ENCODE results near the gene IGF2BP3. TPM values are rescaled to one million over a fixed set of nuclear protein-coding genes. Genes with fewer than 3 reads are reported as not detected.

IGF2BP3 gene
- polyA plus RNA-seq, 6 donors from 2014 or later = 0.35 to 1.8 (median 0.75) TPM; not detected in 1

DNA sequence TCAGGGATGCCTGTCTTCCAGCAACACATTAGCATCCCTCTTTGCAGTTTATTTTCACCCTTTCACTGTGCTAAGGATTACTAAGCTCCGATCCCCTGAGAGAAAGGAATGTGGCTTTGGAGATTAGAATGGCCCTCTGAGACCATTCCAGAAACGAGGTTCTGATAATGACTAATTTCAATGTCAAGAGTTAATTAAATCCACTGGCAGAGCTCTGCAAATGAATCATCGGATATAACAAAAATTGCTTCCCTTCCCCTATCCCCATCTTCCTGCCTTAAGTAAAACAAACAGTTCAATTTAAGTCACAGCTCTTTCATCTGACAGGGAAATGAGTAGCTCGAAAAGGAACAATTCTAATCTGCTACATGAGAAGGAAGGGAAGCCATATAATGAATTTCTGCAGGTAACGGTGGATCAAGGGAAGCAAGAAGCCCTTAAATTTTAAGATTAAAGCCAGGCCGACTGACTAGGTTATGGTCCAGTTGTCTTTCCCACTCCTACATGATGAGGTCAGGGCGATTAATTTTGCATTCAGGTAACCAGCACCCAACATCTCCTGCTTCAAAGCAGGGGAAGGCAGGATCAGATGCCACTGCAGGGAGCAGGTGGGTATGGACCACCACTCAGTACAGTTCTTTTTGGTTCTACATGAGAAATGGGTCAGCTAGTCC is 120.7 kb downstream of the IGF2BP3 start:
- no peak for DNase-seq
- no peaks in the 10 kb centered on the region for H3K36me3 Mint-ChIP-seq
- H3K4me3 Mint-ChIP-seq = no peak overlapping the region
- no peaks in the 10 kb centered on the region for H3K27me3 Mint-ChIP-seq
- H3K4me1 Mint-ChIP-seq = peaks cover 25 to 30% (median 26%) of the 10 kb centered on the region in 3 donors
- H3K27ac Mint-ChIP-seq = no peak overlapping the region
- no peaks in the 10 kb centered on the region for H3K9me3 Mint-ChIP-seq
- no peak for ATAC-seq (ENCODE audit: low read depth in 2 of 2)

DNA sequence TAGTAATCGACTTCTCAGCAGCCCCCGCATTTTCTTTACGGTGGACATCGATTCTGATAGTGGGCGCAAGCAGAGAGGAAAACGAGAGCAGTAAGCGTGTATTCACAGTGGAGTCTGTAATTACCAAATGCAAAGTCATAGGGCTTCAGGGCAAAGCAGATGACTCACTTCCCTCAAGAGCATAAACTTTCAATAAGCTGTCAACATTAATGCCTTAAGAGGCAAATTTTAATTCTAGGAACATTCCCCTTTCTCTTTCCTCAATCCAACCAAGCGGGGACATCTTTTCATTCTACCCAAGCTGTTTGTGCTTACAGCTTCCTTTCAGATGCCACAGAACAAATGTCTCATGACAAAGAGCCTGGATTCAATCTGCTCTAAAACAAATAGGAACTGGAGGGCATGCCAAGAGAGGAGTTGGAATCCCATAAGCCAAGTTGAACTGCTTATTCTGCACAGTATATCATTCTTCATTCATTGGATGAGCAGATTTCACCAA is 122.6 kb downstream of the IGF2BP3 start:
- Mint-ChIP-seq H3K27ac (peak overlapping the region in 4 of 6 donors; percentile 25 to 87 (median 68)), H3K36me3 (no peaks in the 10 kb centered on the region), H3K27me3 (no peaks in the 10 kb centered on the region), H3K9me3 (no peaks in the 10 kb centered on the region), H3K4me1 (peaks cover 25 to 30% (median 26%) of the 10 kb centered on the region in 3 donors), H3K4me3 (peak overlapping the region; percentile 30 to 94 (median 84))
- no peak for DNase-seq
- ATAC-seq (ENCODE audit: low read depth in 2 of 2) = no peak

DNA sequence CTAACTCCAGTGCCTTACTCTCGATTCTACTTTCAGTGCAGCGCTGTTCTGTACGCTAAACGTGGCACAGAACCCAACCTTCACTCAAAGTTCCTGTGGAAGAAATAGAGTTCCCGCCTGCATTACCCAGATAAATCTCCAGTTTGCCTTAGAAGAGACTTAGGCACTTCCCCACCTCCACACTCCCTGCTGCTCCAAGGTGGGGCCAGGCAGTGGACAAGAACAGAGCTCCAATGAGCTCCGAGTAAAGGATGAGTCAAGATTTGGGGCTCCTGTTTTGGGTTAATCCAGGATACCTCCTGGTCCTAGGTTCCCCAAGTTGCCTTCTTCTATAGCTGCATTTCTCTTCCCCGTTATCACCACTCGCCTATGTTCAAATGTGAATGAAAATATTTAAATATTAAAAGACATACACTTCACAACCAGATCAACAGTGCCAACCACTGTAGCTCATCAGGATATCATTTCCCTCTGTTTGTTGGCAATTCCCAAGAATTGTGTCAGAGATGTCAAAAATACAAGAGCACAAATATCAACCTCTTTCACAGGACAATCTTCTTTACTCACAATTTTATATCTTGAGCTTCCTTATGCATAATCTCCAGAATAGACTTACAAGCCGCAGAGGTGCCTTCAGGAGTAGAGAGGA is 123.1 kb downstream of the IGF2BP3 start:
- peak overlapping the region; percentile 16 to 88 (median 82) for H3K27ac Mint-ChIP-seq
- no peak for ATAC-seq (ENCODE audit: low read depth in 2 of 2)
- H3K9me3 Mint-ChIP-seq = no peaks in the 10 kb centered on the region
- no peak for DNase-seq
- no peaks in the 10 kb centered on the region for H3K36me3 Mint-ChIP-seq
- H3K4me1 Mint-ChIP-seq = peaks cover 25 to 30% (median 26%) of the 10 kb centered on the region in 3 donors
- peak overlapping the region; percentile 30 to 94 (median 84) for H3K4me3 Mint-ChIP-seq
- H3K27me3 Mint-ChIP-seq = no peaks in the 10 kb centered on the region

DNA sequence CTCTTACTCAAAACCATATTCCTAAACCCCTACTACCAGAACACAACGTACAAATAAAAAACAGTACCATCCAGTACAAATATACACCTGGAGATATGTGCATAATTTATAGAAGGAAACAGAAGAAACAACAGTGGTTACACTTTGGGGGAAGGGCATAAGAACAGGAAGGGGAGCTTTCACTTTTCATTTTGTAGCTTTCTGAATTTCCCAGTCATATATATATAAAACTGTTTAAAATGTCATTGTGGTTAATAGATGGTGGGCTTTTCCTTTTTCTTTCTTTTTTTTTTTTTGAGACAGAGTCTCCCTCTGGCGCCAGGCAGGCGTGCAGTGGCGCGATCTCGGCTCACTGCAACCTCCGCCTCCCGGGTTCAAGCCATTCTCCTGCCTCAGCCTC is 124.0 kb downstream of the IGF2BP3 start:
- no peaks in the 10 kb centered on the region for H3K27me3 Mint-ChIP-seq
- no peaks in the 10 kb centered on the region for H3K9me3 Mint-ChIP-seq
- H3K4me3 Mint-ChIP-seq = peak overlapping the region; percentile 82 to 94 (median 92)
- no peaks in the 10 kb centered on the region for H3K36me3 Mint-ChIP-seq
- ATAC-seq (ENCODE audit: low read depth in 2 of 2) (peak; percentile 86 to 89), DNase-seq (peak; percentile 54)
- H3K27ac Mint-ChIP-seq = peak overlapping the region; percentile 30 to 97 (median 87)
- H3K4me1 Mint-ChIP-seq = peaks cover 25 to 30% (median 26%) of the 10 kb centered on the region in 3 donors

DNA sequence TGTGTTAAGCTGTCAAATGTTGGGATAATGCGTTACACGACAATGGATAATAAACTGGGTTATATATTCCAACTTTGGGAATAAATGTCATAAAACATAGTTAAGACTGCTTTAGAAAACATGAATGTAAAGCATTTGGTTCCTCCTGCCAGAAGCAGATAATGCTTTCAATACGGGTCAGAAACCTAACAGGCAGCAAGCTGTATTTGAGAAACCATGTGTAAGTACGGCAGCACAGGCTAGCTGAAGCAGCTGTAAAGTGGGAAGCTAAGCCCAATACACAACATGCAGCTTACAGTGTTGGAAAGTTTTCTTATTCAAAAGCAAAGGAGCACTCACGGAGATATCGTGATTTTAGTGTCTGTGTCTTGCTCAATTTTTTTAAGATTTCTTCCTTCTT is 124.7 kb downstream of the IGF2BP3 start:
- Mint-ChIP-seq H3K27ac (peak overlapping the region; percentile 30 to 97 (median 87)), H3K36me3 (no peaks in the 10 kb centered on the region), H3K9me3 (no peaks in the 10 kb centered on the region), H3K4me3 (peak overlapping the region; percentile 82 to 94 (median 92)), H3K4me1 (peaks cover 25 to 30% (median 26%) of the 10 kb centered on the region in 3 donors), H3K27me3 (no peaks in the 10 kb centered on the region)
- ATAC-seq (ENCODE audit: low read depth in 2 of 2) = peak; percentile 34 to 44
- DNase-seq = no peak

DNA sequence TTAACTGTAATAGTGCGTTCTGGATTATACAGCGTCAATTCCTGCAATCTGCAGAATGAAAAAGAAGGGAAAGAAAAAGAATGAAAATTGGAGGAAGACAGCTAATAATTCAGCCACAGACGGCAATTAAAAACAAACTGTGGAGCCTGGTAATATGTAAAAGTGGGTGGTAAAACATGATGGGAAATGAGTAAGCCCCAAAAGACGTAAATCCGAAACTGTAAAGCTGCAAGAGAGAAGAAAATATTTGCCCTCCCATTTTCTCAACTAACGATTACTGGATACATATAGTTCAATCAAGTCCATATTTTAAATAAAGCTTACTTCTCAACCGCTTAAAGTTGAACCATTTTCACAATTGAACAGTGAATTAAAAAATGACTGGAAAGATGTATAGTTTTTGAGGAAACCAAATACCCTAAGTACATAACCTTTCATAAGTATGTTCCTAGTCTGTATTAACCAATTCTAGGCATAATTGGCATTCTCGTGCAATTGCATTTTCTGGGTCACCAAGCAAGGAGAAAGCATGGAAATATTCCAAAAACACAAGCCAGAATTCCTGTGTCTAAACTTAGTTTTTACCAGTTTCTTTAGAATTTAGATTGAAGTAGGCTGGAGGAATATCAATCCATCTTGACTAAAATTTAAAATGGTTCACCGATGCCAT is 126.3 kb downstream of the IGF2BP3 start:
- DNase-seq (no peak), ATAC-seq (ENCODE audit: low read depth in 2 of 2) (no peak)
- Mint-ChIP-seq H3K9me3 (no peaks in the 10 kb centered on the region), H3K27ac (no peak overlapping the region), H3K4me1 (peaks cover 25 to 30% (median 26%) of the 10 kb centered on the region in 3 donors), H3K27me3 (no peaks in the 10 kb centered on the region), H3K36me3 (no peaks in the 10 kb centered on the region), H3K4me3 (peak overlapping the region in 1 of 8 donors; percentile 30)

DNA sequence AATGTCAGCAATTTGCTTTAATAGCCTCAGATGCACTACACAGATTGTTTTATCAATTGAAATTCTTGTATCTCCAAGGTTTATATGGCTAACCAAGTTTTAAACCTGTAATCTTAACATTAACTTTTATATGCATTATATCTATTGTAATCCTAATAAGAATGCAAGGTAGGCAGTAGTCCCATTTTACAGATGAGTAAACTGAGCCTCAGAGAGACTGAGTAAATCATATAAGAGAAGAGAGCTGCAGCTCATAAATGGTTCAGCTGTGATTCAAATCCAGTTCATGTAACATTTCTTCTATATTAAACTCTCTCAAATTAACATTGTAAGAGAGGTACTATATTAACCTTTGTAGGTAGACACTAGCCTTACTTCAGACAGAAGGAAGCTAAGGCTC is 127.2 kb downstream of the IGF2BP3 start:
- Mint-ChIP-seq H3K9me3 (no peaks in the 10 kb centered on the region), H3K4me3 (no peak overlapping the region), H3K36me3 (no peaks in the 10 kb centered on the region), H3K4me1 (peaks cover 25 to 30% (median 26%) of the 10 kb centered on the region in 3 donors), H3K27me3 (no peaks in the 10 kb centered on the region), H3K27ac (no peak overlapping the region)
- no peak for ATAC-seq (ENCODE audit: low read depth in 2 of 2)
- no peak for DNase-seq

DNA sequence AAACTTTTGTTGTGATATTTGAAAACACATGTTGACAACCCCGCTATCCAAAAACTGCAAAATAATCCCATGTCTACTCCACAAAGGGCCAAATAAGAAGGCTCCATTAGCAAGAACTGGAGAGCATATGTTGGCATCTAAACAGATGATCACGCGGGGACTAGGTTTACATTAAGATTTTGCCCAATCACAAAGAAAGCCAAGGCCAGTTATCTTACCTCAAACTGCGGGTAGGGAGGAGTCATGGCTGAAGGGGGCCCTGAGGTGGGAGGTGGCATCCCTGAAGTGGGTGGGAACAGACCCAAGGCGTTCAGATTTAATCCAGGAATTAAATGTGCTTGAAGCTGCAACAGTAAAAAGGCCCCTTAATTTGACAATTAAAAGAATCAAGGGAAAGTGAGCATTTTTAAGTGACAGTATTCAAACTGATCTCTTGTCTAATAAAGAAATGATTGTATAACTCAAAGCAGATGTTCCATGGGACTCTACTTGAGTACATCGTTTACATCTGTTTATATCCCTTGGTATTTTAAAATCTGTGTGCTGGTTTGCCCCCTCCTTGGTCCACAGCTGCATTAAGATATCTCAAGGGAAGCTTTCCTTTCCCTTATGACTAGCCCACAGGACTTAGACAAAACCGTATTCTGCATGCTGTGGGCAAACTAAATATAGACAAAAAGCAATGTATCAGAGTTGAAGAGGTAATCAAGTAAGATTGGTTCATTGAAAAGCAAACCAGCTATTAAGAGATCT is 128.3 kb downstream of the IGF2BP3 start:
- ATAC-seq (ENCODE audit: low read depth in 2 of 2) (no peak), DNase-seq (no peak)
- H3K27ac Mint-ChIP-seq = peak overlapping the region in 1 of 6 donors; percentile 24
- peak overlapping the region in 1 of 8 donors; percentile 29 for H3K4me3 Mint-ChIP-seq
- H3K9me3 Mint-ChIP-seq = no peaks in the 10 kb centered on the region
- H3K4me1 Mint-ChIP-seq = peaks cover 16 to 22% (median 17%) of the 10 kb centered on the region in 3 donors
- H3K27me3 Mint-ChIP-seq = no peaks in the 10 kb centered on the region
- no peaks in the 10 kb centered on the region for H3K36me3 Mint-ChIP-seq

DNA sequence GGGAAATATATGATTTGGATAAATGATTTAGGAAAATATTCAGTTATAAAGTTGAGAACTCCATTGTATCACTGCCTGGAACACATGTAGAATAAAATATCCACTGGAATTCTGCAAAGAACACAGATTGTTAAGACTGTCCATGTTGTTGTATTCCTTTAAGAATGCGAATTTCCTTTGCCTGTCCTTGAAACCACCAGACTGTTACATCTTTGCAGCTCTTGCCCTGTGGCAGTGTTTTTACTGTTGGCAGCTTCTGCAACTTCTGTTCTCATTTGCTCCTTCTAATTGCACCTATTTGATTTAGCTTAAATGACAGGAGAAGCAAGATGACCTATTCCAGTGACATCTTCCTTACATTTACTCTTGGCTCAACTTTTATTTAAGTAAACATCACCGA is 131.4 kb downstream of the IGF2BP3 start:
- no peak overlapping the region for H3K4me3 Mint-ChIP-seq
- H3K36me3 Mint-ChIP-seq = no peaks in the 10 kb centered on the region
- H3K27me3 Mint-ChIP-seq = no peaks in the 10 kb centered on the region
- H3K27ac Mint-ChIP-seq = no peak overlapping the region
- H3K4me1 Mint-ChIP-seq = peaks cover 2 to 7% (median 4%) of the 10 kb centered on the region in 3 donors
- DNase-seq (no peak), ATAC-seq (ENCODE audit: low read depth in 2 of 2) (no peak)
- H3K9me3 Mint-ChIP-seq = no peaks in the 10 kb centered on the region

DNA sequence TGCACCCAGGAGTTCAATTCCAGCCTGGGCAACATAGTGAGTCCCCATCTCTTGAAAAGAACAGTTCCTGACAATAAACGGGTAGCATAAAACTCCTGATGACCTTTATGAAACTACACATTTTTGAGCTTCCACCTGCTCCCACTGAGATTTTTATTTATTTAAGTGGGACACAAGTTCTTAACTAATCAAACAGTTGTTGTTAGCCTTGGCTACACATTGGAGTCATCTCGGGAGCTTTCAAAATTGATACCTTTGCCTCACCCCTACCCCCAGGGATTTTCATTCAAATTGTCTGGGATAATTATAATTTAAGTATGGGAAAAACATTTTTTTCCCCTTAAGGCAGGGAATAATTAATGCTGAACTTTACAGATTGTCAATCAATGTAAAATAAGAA is 131.9 kb downstream of the IGF2BP3 start:
- no peak for ATAC-seq (ENCODE audit: low read depth in 2 of 2)
- H3K27ac Mint-ChIP-seq = no peak overlapping the region
- no peaks in the 10 kb centered on the region for H3K27me3 Mint-ChIP-seq
- H3K4me3 Mint-ChIP-seq = no peak overlapping the region
- H3K4me1 Mint-ChIP-seq = peaks cover 2 to 7% (median 4%) of the 10 kb centered on the region in 3 donors
- no peak for DNase-seq
- H3K36me3 Mint-ChIP-seq = no peaks in the 10 kb centered on the region
- H3K9me3 Mint-ChIP-seq = no peaks in the 10 kb centered on the region

DNA sequence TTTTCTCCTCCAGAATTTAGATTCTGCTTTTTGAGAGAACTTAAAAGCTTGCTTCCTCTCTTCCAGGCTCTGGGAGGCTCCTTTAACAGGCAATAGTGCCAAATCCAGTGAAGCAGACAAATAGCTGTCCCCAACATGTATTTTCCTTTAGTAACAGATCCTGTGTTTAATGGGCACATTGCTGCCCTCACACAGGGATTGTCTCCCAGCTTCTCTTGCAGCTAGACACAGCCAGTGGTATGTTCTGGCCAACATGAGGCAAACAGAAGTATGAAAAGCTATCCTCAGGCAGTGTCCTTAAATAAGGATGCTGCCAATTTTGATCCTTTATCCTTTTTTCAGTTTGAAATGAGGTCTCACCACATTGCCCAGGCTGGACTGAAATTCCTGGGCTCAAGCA is 132.9 kb downstream of the IGF2BP3 start:
- Mint-ChIP-seq H3K4me1 (peaks cover 2 to 7% (median 4%) of the 10 kb centered on the region in 3 donors), H3K9me3 (no peaks in the 10 kb centered on the region), H3K27ac (no peak overlapping the region), H3K36me3 (no peaks in the 10 kb centered on the region), H3K27me3 (no peaks in the 10 kb centered on the region), H3K4me3 (no peak overlapping the region)
- DNase-seq (no peak), ATAC-seq (ENCODE audit: low read depth in 2 of 2) (no peak)

DNA sequence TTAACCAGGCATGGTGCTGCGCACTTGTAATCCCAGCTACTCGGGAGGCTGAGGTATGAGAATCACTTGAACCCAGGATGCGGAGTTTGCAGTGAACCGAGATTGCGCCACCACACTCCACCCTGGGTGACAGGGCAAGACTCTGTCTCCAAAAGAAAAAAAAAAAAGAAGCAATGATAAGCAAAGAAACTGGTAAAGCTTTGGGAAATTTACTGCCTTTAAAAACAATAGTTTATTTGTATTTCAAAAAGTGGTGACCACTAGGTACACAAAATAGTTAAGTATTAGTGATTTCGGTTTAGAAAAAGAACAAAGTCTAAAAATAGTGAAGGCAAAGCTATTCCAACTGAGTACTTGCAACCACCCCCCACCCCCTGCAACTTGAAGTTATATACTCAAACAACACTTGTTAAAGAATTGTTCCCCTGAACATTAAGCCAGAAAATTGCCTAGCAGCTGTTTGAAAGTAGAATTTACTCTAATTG is 133.4 kb downstream of the IGF2BP3 start:
- H3K36me3 Mint-ChIP-seq = no peaks in the 10 kb centered on the region
- no peak overlapping the region for H3K4me3 Mint-ChIP-seq
- H3K27ac Mint-ChIP-seq = no peak overlapping the region
- no peak for DNase-seq
- H3K9me3 Mint-ChIP-seq = no peaks in the 10 kb centered on the region
- H3K4me1 Mint-ChIP-seq = peaks cover 2 to 7% (median 4%) of the 10 kb centered on the region in 3 donors
- ATAC-seq (ENCODE audit: low read depth in 2 of 2) = no peak
- H3K27me3 Mint-ChIP-seq = no peaks in the 10 kb centered on the region

DNA sequence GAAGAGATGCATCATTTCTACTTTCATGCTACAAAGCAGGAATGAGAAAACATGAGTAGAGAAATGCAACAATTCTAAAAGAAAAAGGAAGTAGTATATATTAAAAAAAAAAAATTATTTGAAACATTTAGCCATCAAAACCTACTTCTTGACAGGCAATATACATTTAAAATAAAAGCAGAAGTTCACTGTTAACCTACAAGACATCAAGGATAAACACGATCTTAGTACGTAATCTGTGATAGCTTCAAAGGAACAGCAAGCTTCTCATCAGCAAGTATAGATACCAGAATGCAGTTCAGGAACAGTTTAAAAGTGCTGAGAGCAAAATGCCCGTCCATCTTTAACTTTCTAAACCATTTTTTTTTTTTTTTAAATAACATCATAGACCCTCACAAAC is 134.2 kb downstream of the IGF2BP3 start:
- H3K36me3 Mint-ChIP-seq = no peaks in the 10 kb centered on the region
- no peaks in the 10 kb centered on the region for H3K9me3 Mint-ChIP-seq
- DNase-seq (no peak), ATAC-seq (ENCODE audit: low read depth in 2 of 2) (peak in 1 of 2 donors; percentile 45)
- H3K27ac Mint-ChIP-seq = no peak overlapping the region
- peaks cover 2 to 7% (median 4%) of the 10 kb centered on the region in 3 donors for H3K4me1 Mint-ChIP-seq
- H3K27me3 Mint-ChIP-seq = no peaks in the 10 kb centered on the region
- peak overlapping the region in 1 of 8 donors; percentile 17 for H3K4me3 Mint-ChIP-seq

Measured in naive B cell (primary cell).